Neural cell (in vitro differentiated cells): ENCODE measurements around the gene AGAP3. TPM values are rescaled to one million over a fixed set of nuclear protein-coding genes. Genes with fewer than 3 reads are reported as not detected.

Experiments used
- H2AFZ ChIP-seq: fragments of 200-600, 300-800 bp; sonication (generic), shearing (Covaris generic); 2 replicates; pipeline ENCODE4 v1.6.0; 2014; ENCODE audit warnings: low read depth, mild to moderate bottlenecking, antibody characterized with exemption, low read length, moderate library complexity
- H3F3A ChIP-seq: fragments of 200-600 bp; shearing (Covaris generic); 2 replicates; pipeline ENCODE4 v1.6.1; 2016; ENCODE audit warnings: mild to moderate bottlenecking, moderate library complexity, mixed read lengths, antibody characterized with exemption, low read length; ENCODE audit not compliant: insufficient read depth, poor library complexity, severe bottlenecking
- H3K27ac ChIP-seq: fragments of 200-600, 300-800 bp; sonication (generic), shearing (Covaris generic); 2 replicates; pipeline ENCODE4 v1.5.1; 2014; ENCODE audit warnings: mild to moderate bottlenecking, low read length, moderate library complexity
- H3K27me3 ChIP-seq: fragments of 300-800, 200-600 bp; sonication (generic), shearing (Covaris generic); 2 replicates; pipeline ENCODE4 v1.6.0; 2014; ENCODE audit warnings: mild to moderate bottlenecking, low read depth, low read length, moderate library complexity; ENCODE audit not compliant: insufficient read depth
- H3K36me3 ChIP-seq: fragments of 300-800, 200-600 bp; sonication (generic), shearing (Covaris generic); 2 replicates; pipeline ENCODE4 v1.5.1; 2014; ENCODE audit warnings: mild to moderate bottlenecking, antibody characterized with exemption, low read length, moderate library complexity; ENCODE audit not compliant: insufficient read depth
- H3K4me2 ChIP-seq: fragments of 300-800, 200-600 bp; sonication (generic), shearing (Covaris generic); 2 replicates; pipeline ENCODE4 v1.6.0; 2014; ENCODE audit warnings: mild to moderate bottlenecking, low read length
- H3K4me3 ChIP-seq: fragments of 300-800, 200-600 bp; sonication (generic), shearing (Covaris generic); 2 replicates; pipeline ENCODE4 v1.5.1; 2014; ENCODE audit warnings: mild to moderate bottlenecking, low read length, moderate library complexity
- H3K79me2 ChIP-seq: fragments of 200-600 bp; shearing (Covaris generic); replicated peaks from 2 replicates; pipeline ENCODE4 v1.6.0; 2014; ENCODE audit warnings: mild to moderate bottlenecking, low read length, moderate library complexity; ENCODE audit not compliant: insufficient read depth
- H3K9ac ChIP-seq: fragments of 300-800, 200-600 bp; sonication (generic), shearing (Covaris generic); 2 replicates; pipeline ENCODE4 v1.6.1; 2016; ENCODE audit warnings: mild to moderate bottlenecking, low read length, mixed read lengths
- H3K9me2 ChIP-seq: fragments of 200-600 bp; shearing (Covaris generic); 2 replicates; pipeline ENCODE4 v1.6.1; 2016; ENCODE audit warnings: mild to moderate bottlenecking, low read length, mixed read lengths; ENCODE audit not compliant: insufficient read depth
- H3K9me3 ChIP-seq: fragments of 200-600, 300-800 bp; sonication (generic), shearing (Covaris generic); 2 replicates; pipeline ENCODE4 v1.6.1; 2016; ENCODE audit warnings: mild to moderate bottlenecking, mixed run types, low read length, moderate library complexity, mixed read lengths
- H4K20me1 ChIP-seq: fragments of 200-600 bp; shearing (Covaris generic); 2 replicates; pipeline ENCODE4 v1.6.1; 2016; ENCODE audit warnings: mild to moderate bottlenecking, mixed run types; ENCODE audit not compliant: insufficient read depth
- CTCF ChIP-seq: fragments of 450-650 bp; IDR thresholded peaks from 2 replicates; pipeline ENCODE4 v1.5.1; 2014; ENCODE audit warnings: antibody characterized with exemption, mild to moderate bottlenecking, moderate library complexity; ENCODE audit not compliant: poor library complexity, severe bottlenecking
- EP300 ChIP-seq: fragments of 450-650 bp; conservative IDR thresholded peaks from 2 replicates; pipeline ENCODE4 v1.6.1; 2014; ENCODE audit warnings: antibody characterized with exemption, mild to moderate bottlenecking, moderate library complexity; ENCODE audit not compliant: poor library complexity, severe bottlenecking
- EZH2 ChIP-seq: fragments of 200-600, 300-800 bp; shearing (Covaris generic), sonication (generic); IDR thresholded peaks from 2 replicates; pipeline ENCODE4 v1.6.1; 2014; ENCODE audit warnings: antibody characterized with exemption, low read length, borderline replicate concordance, mild to moderate bottlenecking; ENCODE audit not compliant: insufficient read depth, poor library complexity, severe bottlenecking
- MXI1 ChIP-seq: fragments of 450-650 bp; conservative IDR thresholded peaks from 2 replicates; pipeline ENCODE4 v1.6.1; 2014; ENCODE audit warnings: antibody characterized with exemption, mild to moderate bottlenecking; ENCODE audit not compliant: poor library complexity, severe bottlenecking
- POLR2AphosphoS5 ChIP-seq: IDR thresholded peaks from 2 replicates; pipeline ENCODE4 v1.6.1; 2012
- RAD21 ChIP-seq: fragments of 450-650 bp; conservative IDR thresholded peaks from 2 replicates; pipeline ENCODE4 v1.6.1; 2014; ENCODE audit warnings: antibody characterized with exemption, mild to moderate bottlenecking, moderate library complexity
- REST ChIP-seq: IDR thresholded peaks from 2 replicates; pipeline ENCODE4 v1.6.1; 2012; ENCODE audit warnings: borderline replicate concordance
- SMC3 ChIP-seq: fragments of 450-650 bp; conservative IDR thresholded peaks from 2 replicates; pipeline ENCODE4 v1.6.1; 2014; ENCODE audit warnings: antibody characterized with exemption, mild to moderate bottlenecking, moderate library complexity; ENCODE audit not compliant: poor library complexity
- TAF1 ChIP-seq: IDR thresholded peaks from 2 replicates; pipeline ENCODE4 v1.6.1; 2012; ENCODE audit warnings: low read depth
- polyA plus RNA-seq: library from polyadenylated mRNA; depleted of rRNA; stranded (reverse); fragments of >200 nt; gene quantifications from 2 replicates; pipeline ENCODE4 v1.2.3, GENCODE V29; 2014

Gene AGAP3
- polyA plus RNA-seq, 1 donor from 2014 or later = 117 TPM

- TF ChIP-seq REST (no peak), SMC3 (no peak), POLR2AphosphoS5 (no peak), MXI1 (no peak), CTCF (no peak), EZH2 (no peak), RAD21 (no peak), EP300 (no peak), TAF1 (no peak)
- Histone ChIP-seq H3K9ac (peak overlapping the region; percentile 85), H3F3A (no peaks in the 10 kb centered on the region), H3K27me3 (no peaks in the 10 kb centered on the region), H4K20me1 (no peaks in the 10 kb centered on the region), H3K27ac (peak overlapping the region; percentile 78), H3K4me3 (peak overlapping the region; percentile 91), H3K79me2 (peaks cover 13% of the 10 kb centered on the region), H3K9me3 (no peaks in the 10 kb centered on the region), H3K4me2 (peak overlapping the region; percentile 74), H2AFZ (no peak overlapping the region), H3K36me3 (no peaks in the 10 kb centered on the region), H3K9me2 (no peaks in the 10 kb centered on the region)
Measured at GRCh38 chr7:151079199-151079910, 6.9 kb upstream of the AGAP3 start.

- Histone ChIP-seq H4K20me1 (no peaks in the 10 kb centered on the region), H3K9ac (peak overlapping the region; percentile 85), H3F3A (no peaks in the 10 kb centered on the region), H3K27me3 (no peaks in the 10 kb centered on the region), H3K4me3 (peak overlapping the region; percentile 91), H3K79me2 (peaks cover 13% of the 10 kb centered on the region), H3K36me3 (no peaks in the 10 kb centered on the region), H3K4me2 (peak overlapping the region; percentile 74), H3K27ac (peak overlapping the region; percentile 78), H2AFZ (peak overlapping the region; percentile 51), H3K9me2 (no peaks in the 10 kb centered on the region), H3K9me3 (no peaks in the 10 kb centered on the region)
- TF ChIP-seq RAD21 (no peak), REST (no peak), SMC3 (no peak), CTCF (peak; percentile 12), TAF1 (peak; percentile 59), EZH2 (no peak), POLR2AphosphoS5 (no peak), MXI1 (no peak), EP300 (no peak)
Measured at GRCh38 chr7:151080067-151080521, 6.2 kb upstream of the AGAP3 start.
